Measurements from ENCODE around the gene CORO7.

CORO7 gene

GRCh38 chr16:4351880-4352279, 64.5 kb downstream of the CORO7 start:
- no peaks in the 10 kb centered on the region for H3K9me2 ChIP-seq (ENCODE audit: low read depth, low read length)
- peak overlapping the region; percentile 43 for H3K4me2 ChIP-seq (ENCODE audit: low read length)
- no peak for TF ChIP-seq EZH2 (IDR thresholded peaks at IDR 0.05; ENCODE audit: borderline replicate concordance, low read length)
- TF ChIP-seq, protein P1, sequence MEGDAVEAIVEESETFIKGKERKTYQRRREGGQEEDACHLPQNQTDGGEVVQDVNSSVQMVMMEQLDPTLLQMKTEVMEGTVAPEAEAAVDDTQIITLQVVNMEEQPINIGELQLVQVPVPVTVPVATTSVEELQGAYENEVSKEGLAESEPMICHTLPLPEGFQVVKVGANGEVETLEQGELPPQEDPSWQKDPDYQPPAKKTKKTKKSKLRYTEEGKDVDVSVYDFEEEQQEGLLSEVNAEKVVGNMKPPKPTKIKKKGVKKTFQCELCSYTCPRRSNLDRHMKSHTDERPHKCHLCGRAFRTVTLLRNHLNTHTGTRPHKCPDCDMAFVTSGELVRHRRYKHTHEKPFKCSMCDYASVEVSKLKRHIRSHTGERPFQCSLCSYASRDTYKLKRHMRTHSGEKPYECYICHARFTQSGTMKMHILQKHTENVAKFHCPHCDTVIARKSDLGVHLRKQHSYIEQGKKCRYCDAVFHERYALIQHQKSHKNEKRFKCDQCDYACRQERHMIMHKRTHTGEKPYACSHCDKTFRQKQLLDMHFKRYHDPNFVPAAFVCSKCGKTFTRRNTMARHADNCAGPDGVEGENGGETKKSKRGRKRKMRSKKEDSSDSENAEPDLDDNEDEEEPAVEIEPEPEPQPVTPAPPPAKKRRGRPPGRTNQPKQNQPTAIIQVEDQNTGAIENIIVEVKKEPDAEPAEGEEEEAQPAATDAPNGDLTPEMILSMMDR (IDR thresholded peaks at IDR 0.05; ENCODE audit: low read length) = no peak
- H3K4me1 ChIP-seq (ENCODE audit: insufficient read depth, low read length, severe bottlenecking) = peaks cover 18% of the 10 kb centered on the region
- no peaks in the 10 kb centered on the region for H3K27me3 ChIP-seq (ENCODE audit: insufficient read depth, low read length)
- H3K36me3 ChIP-seq (ENCODE audit: insufficient read depth, low read length) = peaks cover 19% of the 10 kb centered on the region; the same call in 1 of the 2 replicates
- peak overlapping the region; percentile 18; the same call in 1 of the 2 replicates for H3K9ac ChIP-seq (ENCODE audit: low read length)
- no peaks in the 10 kb centered on the region for H3F3A ChIP-seq (ENCODE audit: insufficient read depth, low read length)
- no peaks in the 10 kb centered on the region for H4K20me1 ChIP-seq (ENCODE audit: insufficient read depth, low read length)
- peak overlapping the region; percentile 23 for H3K27ac ChIP-seq (ENCODE audit: low read depth, low read length, poor library complexity, severe bottlenecking)
- H3K79me2 ChIP-seq (ENCODE audit: insufficient read depth, low read length) = peaks cover 17% of the 10 kb centered on the region
- no peaks in the 10 kb centered on the region for H3K9me3 ChIP-seq (ENCODE audit: low read length)
- no peak overlapping the region for H2AFZ ChIP-seq (ENCODE audit: low read length)
- peak overlapping the region; percentile 10 for H3K4me3 ChIP-seq (ENCODE audit: low read depth, low read length, poor library complexity, severe bottlenecking)

- Histone ChIP-seq H3K4me1 (ENCODE audit: insufficient read depth, low read length, severe bottlenecking) (peaks cover 18% of the 10 kb centered on the region), H3K4me2 (ENCODE audit: low read length) (peak within 1 kb of the TSS; percentile 66), H3K36me3 (ENCODE audit: insufficient read depth, low read length) (peaks cover 19% of the 10 kb centered on the region; the same call in 1 of the 2 replicates), H4K20me1 (ENCODE audit: insufficient read depth, low read length) (no peaks in the 10 kb centered on the region), H3K9me2 (ENCODE audit: low read depth, low read length) (no peaks in the 10 kb centered on the region), H3F3A (ENCODE audit: insufficient read depth, low read length) (no peaks in the 10 kb centered on the region), H3K79me2 (ENCODE audit: insufficient read depth, low read length) (peaks cover 17% of the 10 kb centered on the region), H3K27me3 (ENCODE audit: insufficient read depth, low read length) (no peaks in the 10 kb centered on the region), H3K4me3 (ENCODE audit: low read depth, low read length, poor library complexity, severe bottlenecking) (peak within 1 kb of the TSS; percentile 81), H2AFZ (ENCODE audit: low read length) (no peak within 1 kb of the TSS), H3K9ac (ENCODE audit: low read length) (peak within 1 kb of the TSS; percentile 79), H3K27ac (ENCODE audit: low read depth, low read length, poor library complexity, severe bottlenecking) (peak within 1 kb of the TSS; percentile 23), H3K9me3 (ENCODE audit: low read length) (no peaks in the 10 kb centered on the region)
- no peak for TF ChIP-seq EZH2 (IDR thresholded peaks at IDR 0.05; ENCODE audit: borderline replicate concordance, low read length)
- TF ChIP-seq, protein P1 (IDR thresholded peaks at IDR 0.05; ENCODE audit: low read length) = no peak; the same call in 1 of the 2 replicates
Observed at GRCh38 chr16:4350787-4351659, 65.4 kb downstream of the CORO7 start, which contains the start of gene PAM16. Gene PAM16 (minus strand): TSS chr16:4351321. CDS start chr16:4351234, 87 bp downstream.

GRCh38 chr16:4350365-4350786, 66.0 kb downstream of the CORO7 start:
- H3K9me2 ChIP-seq (ENCODE audit: low read depth, low read length) = no peaks in the 10 kb centered on the region
- no peaks in the 10 kb centered on the region for H3F3A ChIP-seq (ENCODE audit: insufficient read depth, low read length)
- no peaks in the 10 kb centered on the region for H3K9me3 ChIP-seq (ENCODE audit: low read length)
- H4K20me1 ChIP-seq (ENCODE audit: insufficient read depth, low read length) = no peaks in the 10 kb centered on the region
- H3K79me2 ChIP-seq (ENCODE audit: insufficient read depth, low read length) = peaks cover 17% of the 10 kb centered on the region
- no peak for TF ChIP-seq EZH2 (IDR thresholded peaks at IDR 0.05; ENCODE audit: borderline replicate concordance, low read length)
- TF ChIP-seq, protein P1 (IDR thresholded peaks at IDR 0.05; ENCODE audit: low read length) = no peak
- H3K36me3 ChIP-seq (ENCODE audit: insufficient read depth, low read length) = peaks cover 19% of the 10 kb centered on the region; the same call in 1 of the 2 replicates
- H3K4me1 ChIP-seq (ENCODE audit: insufficient read depth, low read length, severe bottlenecking) = peaks cover 18% of the 10 kb centered on the region
- H3K27ac ChIP-seq (ENCODE audit: low read depth, low read length, poor library complexity, severe bottlenecking) = no peak overlapping the region
- peak overlapping the region; percentile 81 for H3K4me3 ChIP-seq (ENCODE audit: low read depth, low read length, poor library complexity, severe bottlenecking)
- no peaks in the 10 kb centered on the region for H3K27me3 ChIP-seq (ENCODE audit: insufficient read depth, low read length)
- H3K4me2 ChIP-seq (ENCODE audit: low read length) = peak overlapping the region; percentile 66
- H3K9ac ChIP-seq (ENCODE audit: low read length) = peak overlapping the region; percentile 79
- no peak overlapping the region for H2AFZ ChIP-seq (ENCODE audit: low read length)
